KBM-7 (cell line): ENCODE data around the gene FCN3.
A peak's percentile ranks its signal among the peaks of the same experiment; 100 is the strongest.

ENCODE experiments used
- DNase-seq: peaks from one replicate; pipeline ENCODE4 v3.0.0-alpha.2; 2015
- in situ Hi-C: fragments of 300-500 bp; cut with MboI; formaldehyde crosslinking; loops from 2 replicates; pipeline ENCODE4 v1.14.3; 2020; ENCODE audit warnings: low sequenced_read_pairs, low pct_unique_long_range_greater_than_20kb, mixed read lengths

Gene FCN3

GRCh38 chr1:27348861-27349783 lies 25.5 kb downstream of the FCN3 start:
- no peak for DNase-seq
- in situ Hi-C loops = no loop called here

GRCh38 chr1:27346991-27347624 lies 27.5 kb downstream of the FCN3 start:
- no peak for DNase-seq
- in situ Hi-C loops = no loop called here

DNA sequence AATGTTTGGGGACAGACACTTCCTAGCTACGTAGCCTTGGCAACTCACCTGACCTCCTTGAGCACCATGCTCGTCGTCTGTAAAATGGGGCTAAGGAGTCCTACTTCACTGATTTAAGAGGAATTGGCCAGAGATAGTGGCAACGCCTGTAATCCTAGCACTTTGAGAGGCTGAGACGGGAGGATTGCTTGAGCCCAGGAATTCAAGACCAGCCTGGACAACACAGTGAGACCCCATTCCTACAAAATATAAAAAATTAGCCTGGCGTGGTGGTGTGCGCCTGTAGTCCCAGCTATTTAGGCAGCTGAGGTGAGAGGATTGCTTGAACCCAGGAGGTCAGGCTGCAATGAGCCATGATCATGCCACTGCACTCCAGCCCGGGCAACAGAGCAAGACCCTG lies 28.3 kb downstream of the FCN3 start:
- in situ Hi-C loops = no loop called here
- DNase-seq = no peak

- DNase-seq = no peak
- in situ Hi-C loops = no loop called here
These were observed 29.4 kb downstream of the FCN3 start for GRCh38 chr1:27345272-27345671.

- in situ Hi-C loops = no loop called here
- DNase-seq = no peak
These were observed 31.0 kb downstream of the FCN3 start for GRCh38 chr1:27343639-27344025.

DNA sequence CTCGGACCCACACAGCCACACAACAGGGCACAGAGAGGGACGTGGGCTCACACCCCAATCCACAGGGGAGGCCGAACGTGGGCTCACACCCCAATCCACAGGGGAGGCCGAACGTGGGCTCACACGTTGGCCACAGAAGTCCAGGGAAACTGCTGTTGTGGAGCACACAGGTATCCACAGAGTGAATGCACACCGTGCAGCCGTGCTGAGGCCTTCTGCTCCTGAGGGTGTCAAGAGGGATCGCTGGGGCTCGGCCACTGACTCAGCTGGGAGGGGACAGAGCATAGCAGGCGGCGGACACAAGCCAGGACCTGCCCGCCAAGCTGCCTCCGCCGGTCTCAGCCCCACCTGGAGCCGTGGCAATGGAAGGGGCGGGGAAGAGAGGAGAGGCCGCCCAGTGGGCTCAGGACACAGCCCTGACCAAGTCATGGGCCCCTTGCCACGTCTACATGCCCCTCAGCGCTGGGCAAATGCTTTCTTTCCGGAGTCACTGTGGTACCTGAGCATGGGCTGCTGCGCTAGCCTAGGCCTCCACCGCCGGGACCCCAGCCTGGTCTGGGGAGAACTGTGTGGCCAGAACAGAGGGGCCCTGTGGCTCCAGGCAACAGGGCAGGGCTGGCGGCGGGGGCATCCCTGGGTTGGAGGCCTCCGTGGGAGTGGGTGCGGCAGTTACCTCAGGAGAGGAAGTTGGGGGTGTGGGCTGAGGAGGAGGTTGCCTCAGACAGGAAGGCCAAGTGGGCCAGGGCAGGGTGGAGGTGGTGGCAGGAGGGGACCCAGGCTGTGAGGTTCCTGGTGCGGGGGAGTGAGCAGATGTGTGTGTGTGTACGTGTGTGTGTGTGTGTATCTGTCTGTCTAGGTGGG lies 31.6 kb downstream of the FCN3 start:
- in situ Hi-C loops = no loop called here
- peak; percentile 99 for DNase-seq

DNA sequence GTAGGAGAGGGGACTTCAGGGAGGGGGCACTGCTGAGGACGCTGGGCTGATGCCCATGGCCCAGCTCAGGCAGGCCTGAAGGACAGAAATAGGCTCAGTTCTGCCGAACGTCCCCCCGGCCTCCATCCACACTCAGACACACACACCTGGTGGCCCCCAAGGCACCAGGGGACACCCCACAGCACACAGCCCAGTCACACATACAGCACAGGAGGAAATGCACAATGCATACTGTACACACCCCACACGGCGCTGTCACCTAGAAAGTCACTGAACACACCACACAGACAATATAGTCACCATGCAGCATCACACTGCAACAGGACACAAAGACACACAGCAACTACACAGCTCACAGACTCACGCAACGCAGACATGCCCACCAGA lies 32.2 kb downstream of the FCN3 start:
- DNase-seq = peak; percentile 45
- in situ Hi-C loops = no loop called here

DNA sequence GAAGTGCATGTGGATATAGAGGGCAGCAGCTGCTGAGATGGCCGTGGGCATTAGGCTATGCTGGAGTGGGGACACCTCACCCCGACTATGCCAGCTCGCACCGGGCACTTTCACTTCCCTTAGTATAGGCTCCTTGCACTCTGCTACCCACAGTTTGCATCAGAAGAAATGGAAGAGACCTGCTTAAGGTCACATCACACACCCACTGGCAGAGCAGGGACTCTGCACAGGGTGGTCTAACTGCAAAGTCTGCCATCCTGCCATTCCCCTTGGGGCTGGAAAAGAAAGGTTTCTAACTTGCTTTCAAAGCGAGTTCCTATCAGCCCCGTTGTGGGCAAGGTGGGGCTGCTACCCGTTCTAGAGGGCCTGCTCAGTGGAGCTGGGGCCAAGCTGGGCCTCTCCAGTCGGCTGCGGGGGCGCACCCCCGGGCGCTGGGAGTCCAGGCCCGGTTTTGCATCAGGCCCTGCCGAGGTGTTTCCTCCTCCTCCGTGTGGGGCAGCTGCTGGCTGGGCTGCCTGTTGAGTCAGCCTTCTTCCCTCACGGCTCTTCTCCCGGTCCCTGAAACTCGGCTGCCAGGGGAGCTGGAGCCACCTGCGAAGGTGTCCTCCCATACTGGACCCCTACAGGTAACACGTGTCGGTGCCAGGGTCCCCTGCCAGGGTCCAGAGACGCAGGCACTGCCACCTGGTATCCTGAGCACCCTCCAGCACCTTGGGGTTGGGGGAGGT lies 32.9 kb downstream of the FCN3 start, which contains the start of gene SYTL1:
SYTL1 (plus strand) TSS at position 498 of the 728 bp plus-strand sequence. CDS start 3,313 bp downstream, outside the sequence.
- in situ Hi-C loops = no loop called here
- DNase-seq = peak; percentile 88

DNA sequence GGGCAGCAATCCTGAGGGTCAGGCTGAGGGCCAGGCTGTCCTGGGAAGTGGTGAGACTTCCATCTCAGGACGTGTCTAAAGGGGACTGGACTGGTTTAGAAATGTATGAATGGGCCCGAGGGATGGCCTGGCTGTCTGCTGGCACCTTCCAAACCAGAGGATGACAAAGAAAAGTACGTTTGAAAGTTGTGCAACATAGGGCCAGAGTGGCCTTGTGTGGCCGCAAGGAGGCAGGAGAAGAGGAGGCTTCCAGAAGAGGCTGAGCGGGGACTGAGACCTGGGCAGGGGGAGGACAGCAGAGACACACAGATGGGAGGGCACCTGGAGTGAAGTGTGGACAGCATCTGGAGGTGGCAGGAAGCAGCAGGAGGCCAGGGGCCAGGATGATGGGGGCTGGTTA lies 35.4 kb downstream of the FCN3 start:
- in situ Hi-C loops = no loop called here
- no peak for DNase-seq

DNA sequence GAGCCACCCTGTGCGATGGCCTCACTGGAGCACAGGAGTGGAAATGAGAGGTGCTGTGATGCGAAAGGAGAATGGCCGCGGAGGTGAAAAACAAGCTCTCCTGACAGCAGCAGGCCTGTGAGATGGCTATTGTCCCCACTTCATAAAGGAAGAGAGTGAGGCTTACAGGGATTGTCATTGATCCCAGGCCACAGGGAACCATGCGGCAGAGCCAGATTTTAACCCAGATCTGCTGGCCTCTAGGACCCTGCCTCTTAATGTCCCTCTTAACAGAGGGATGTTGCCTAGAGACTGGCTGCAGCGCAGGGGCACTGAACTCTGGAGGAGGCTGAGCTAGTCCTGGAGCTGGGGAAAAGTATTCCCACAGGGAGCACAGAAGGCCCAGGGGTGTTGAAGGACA lies 35.9 kb downstream of the FCN3 start:
- in situ Hi-C loops = no loop called here
- DNase-seq = no peak

GRCh38 chr1:27336756-27337155 lies 37.9 kb downstream of the FCN3 start:
- no peak for DNase-seq
- in situ Hi-C loops = no loop called here

DNA sequence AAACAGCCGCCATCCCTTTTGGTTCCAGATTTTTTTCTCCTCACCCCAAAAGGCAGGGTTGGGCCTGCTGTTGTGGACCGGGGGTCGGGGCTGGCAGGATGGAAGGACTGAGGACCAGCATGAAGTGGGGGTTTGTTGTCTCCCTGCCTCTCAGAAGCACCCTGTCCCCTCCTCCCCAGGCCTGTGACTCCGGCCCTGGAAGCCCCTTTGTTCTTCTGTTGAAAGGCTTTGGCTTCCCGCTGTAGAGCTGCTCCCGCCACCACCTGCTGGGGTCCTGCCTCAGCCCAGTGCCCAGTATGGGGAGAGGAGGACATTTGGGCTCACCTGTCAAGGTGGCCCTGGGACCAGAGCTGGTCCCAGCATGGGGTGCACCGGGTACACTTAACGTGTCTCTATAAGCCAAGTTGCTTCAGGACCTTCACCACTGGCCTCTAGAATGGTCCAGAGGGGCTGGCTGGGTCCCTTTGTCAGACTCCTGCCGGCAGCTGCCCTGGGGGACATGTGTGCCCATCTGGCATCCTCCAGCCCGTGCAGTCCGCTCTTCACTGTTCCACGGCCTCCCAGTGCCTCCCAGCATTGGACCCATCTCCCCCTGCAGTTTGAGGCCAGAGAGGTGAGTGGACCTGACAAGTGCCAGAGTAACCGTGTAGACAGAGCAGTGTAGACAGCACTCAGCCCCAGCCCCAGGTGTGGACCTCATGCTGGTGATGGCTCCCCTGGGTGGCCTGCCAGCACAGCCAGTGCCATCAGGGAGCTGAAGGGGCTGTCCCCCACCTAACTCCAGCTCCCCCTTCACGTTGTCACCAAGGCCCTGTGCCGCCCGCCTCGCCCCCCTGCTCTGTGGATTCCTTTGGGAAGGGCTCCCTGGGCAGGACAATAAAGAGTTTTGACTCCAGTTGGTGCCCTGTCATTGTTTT lies 38.9 kb downstream of the FCN3 start:
- no peak for DNase-seq
- in situ Hi-C loops = no loop called here

GRCh38 chr1:27333717-27334279 lies 40.8 kb downstream of the FCN3 start:
- in situ Hi-C loops = no loop called here

GRCh38 chr1:27332536-27333281 lies 41.9 kb downstream of the FCN3 start:
- in situ Hi-C loops = no loop called here
- peak; percentile 56 for DNase-seq

More at GRCh38 chr1:27333717-27334279, 40.8 kb downstream of the FCN3 start:
- DNase-seq = no peak

- in situ Hi-C loops = no loop called here
- no peak for DNase-seq
These were observed 42.7 kb downstream of the FCN3 start for GRCh38 chr1:27331922-27332321.

- no peak for DNase-seq
- in situ Hi-C loops = no loop called here
These were observed 43.2 kb downstream of the FCN3 start for GRCh38 chr1:27331426-27331825.

- in situ Hi-C loops = no loop called here
- no peak for DNase-seq
These were observed 43.8 kb downstream of the FCN3 start for GRCh38 chr1:27330786-27331185.
